ENCODE data around the gene HRAS.

The HRAS gene

DNA sequence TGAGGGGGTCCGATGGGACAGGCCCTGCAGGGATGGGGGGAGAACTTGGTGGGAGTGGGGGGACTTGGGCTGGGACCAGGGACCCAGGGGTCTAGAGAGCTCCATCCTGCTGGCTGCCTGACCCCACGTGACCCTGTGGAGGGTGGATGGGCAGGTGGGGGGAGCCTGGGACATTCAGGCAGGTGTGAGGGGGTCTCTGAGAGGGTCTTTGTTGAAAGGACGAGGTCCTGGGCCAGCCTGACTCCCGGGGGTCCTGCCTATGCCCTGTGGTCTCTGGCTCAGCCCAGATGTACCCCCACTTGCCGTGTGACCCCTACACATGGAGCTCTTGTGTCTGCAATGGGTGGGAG, 9.4 kb upstream of the HRAS start:
- no peaks in the 10 kb centered on the region for H3K9me3 Mint-ChIP-seq
- peaks cover 6% of the 10 kb centered on the region for H3K27me3 Mint-ChIP-seq (ENCODE audit: low read depth, poor library complexity)
- peaks cover 5% of the 10 kb centered on the region for H3K36me3 Mint-ChIP-seq (ENCODE audit: low read depth)
- peaks cover 7% of the 10 kb centered on the region for H3K4me1 Mint-ChIP-seq
- no peak for DNase-seq
- no peak overlapping the region for H3K27ac Mint-ChIP-seq
- TF ChIP-seq, protein P1, sequence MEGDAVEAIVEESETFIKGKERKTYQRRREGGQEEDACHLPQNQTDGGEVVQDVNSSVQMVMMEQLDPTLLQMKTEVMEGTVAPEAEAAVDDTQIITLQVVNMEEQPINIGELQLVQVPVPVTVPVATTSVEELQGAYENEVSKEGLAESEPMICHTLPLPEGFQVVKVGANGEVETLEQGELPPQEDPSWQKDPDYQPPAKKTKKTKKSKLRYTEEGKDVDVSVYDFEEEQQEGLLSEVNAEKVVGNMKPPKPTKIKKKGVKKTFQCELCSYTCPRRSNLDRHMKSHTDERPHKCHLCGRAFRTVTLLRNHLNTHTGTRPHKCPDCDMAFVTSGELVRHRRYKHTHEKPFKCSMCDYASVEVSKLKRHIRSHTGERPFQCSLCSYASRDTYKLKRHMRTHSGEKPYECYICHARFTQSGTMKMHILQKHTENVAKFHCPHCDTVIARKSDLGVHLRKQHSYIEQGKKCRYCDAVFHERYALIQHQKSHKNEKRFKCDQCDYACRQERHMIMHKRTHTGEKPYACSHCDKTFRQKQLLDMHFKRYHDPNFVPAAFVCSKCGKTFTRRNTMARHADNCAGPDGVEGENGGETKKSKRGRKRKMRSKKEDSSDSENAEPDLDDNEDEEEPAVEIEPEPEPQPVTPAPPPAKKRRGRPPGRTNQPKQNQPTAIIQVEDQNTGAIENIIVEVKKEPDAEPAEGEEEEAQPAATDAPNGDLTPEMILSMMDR (IDR thresholded peaks at IDR 0.05): no peak
- no peak overlapping the region for H3K4me3 Mint-ChIP-seq

DNA sequence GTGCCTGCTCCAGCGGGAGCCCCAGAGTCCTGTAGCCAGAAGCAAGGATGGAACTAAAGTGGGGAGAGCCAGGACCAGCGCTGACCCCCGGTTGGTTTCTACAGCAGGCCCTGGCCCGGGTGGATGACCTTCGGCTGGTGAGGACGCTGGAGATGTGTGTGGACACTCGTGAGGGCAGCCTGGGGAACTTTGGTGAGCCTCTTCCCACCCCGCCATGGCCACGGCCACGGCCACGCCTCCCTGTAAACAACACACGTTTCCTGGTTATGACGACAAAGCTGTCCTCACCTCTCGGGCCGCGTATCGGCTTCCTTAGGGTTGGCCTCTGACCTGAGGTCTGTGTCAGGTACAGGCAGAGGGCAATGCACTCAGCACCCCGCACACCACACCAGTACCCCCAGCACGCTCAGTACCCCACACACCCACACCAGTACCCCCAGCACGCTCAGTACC, 6.1 kb upstream of the HRAS start:
- peaks cover 26% of the 10 kb centered on the region for H3K4me1 Mint-ChIP-seq
- TF ChIP-seq, protein P1 (IDR thresholded peaks at IDR 0.05): no peak
- DNase-seq: peak; percentile 5

DNA sequence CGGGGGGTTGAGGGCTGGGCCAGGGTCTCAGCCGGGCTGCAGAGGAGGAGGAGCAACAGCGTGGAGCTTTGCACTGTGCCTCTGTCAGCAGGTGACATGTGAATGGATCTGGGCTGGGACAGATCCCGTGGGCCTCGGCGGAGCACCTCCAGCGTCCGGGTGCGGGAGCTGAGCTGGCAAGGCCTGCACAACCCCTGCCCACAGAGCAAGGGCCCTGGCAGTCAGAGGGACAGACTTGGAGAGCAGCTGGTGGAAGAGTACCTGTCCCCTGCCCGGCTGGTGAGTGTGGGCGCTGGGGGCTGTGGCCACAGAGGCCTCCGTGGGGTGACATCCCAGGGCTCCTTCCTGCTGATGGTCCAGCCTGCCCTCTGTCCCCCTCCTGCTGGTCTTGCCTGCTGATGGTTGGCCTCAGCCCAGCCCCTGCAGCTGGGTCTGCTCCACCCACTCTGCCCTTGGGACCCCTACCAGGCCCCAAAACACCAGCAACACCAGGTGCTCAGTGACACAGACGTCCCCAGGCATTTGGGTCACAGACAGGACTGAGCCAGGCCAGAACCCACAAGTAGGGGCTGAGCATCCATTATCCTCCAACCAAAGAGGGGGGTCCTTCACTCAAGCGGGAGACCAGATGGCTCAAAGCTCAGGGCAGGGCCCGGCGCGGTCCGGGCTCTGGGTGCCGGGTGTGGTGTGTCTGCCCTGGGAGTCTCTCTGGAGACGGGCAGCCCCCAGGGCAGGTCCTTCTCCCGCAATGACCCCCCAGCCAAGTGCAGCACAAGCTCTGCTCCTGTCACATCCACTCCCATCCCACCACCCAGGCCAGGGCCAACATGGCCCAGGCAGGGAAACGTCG, 5.4 kb upstream of the HRAS start:
- TF ChIP-seq, protein P1 (IDR thresholded peaks at IDR 0.05): no peak
- Mint-ChIP-seq H3K4me1 (peaks cover 26% of the 10 kb centered on the region), H3K27ac (no peak overlapping the region), H3K4me3 (no peak overlapping the region), H3K9me3 (no peaks in the 10 kb centered on the region), H3K27me3 (ENCODE audit: low read depth, poor library complexity) (peaks cover 30% of the 10 kb centered on the region), H3K36me3 (ENCODE audit: low read depth) (peaks cover 5% of the 10 kb centered on the region)
- peak; percentile 8 for DNase-seq

More for the DNA sequence above, 6.1 kb upstream of the HRAS start:
- peaks cover 26% of the 10 kb centered on the region for H3K27me3 Mint-ChIP-seq (ENCODE audit: low read depth, poor library complexity)
- H3K27ac Mint-ChIP-seq: no peak overlapping the region
- H3K4me3 Mint-ChIP-seq: no peak overlapping the region
- no peaks in the 10 kb centered on the region for H3K9me3 Mint-ChIP-seq
- H3K36me3 Mint-ChIP-seq (ENCODE audit: low read depth): peaks cover 5% of the 10 kb centered on the region

DNA sequence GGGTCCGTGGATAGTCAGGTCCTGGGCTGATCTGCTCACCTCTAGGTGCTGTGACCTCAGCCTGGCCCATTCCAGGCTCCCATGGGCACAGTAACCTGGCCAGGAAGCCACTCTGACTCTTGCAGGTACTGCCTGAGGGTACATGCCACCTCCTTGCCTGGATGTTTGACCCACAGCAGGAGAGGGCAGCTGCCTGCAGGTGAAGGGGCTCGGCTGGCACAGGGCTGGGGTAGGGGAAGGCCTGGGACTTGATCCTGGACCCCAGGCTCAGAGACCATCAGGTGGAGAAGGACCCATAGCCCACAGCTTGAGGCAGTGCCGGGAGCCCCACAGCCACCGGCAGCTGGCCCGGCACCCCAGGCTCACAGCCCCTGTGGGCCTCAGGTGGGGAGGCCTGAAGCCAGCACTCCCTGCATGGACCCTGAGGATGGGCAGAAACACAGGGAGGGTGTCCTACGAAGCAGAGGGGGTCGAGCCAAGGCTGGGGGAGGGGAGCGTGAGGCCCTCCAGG, 4.7 kb upstream of the HRAS start:
- peaks cover 5% of the 10 kb centered on the region for H3K36me3 Mint-ChIP-seq (ENCODE audit: low read depth)
- peaks cover 26% of the 10 kb centered on the region for H3K4me1 Mint-ChIP-seq
- no peaks in the 10 kb centered on the region for H3K9me3 Mint-ChIP-seq
- peaks cover 27% of the 10 kb centered on the region for H3K27me3 Mint-ChIP-seq (ENCODE audit: low read depth, poor library complexity)
- H3K4me3 Mint-ChIP-seq: no peak overlapping the region
- TF ChIP-seq, protein P1 (IDR thresholded peaks at IDR 0.05): no peak
- no peak overlapping the region for H3K27ac Mint-ChIP-seq
- DNase-seq: no peak

DNA sequence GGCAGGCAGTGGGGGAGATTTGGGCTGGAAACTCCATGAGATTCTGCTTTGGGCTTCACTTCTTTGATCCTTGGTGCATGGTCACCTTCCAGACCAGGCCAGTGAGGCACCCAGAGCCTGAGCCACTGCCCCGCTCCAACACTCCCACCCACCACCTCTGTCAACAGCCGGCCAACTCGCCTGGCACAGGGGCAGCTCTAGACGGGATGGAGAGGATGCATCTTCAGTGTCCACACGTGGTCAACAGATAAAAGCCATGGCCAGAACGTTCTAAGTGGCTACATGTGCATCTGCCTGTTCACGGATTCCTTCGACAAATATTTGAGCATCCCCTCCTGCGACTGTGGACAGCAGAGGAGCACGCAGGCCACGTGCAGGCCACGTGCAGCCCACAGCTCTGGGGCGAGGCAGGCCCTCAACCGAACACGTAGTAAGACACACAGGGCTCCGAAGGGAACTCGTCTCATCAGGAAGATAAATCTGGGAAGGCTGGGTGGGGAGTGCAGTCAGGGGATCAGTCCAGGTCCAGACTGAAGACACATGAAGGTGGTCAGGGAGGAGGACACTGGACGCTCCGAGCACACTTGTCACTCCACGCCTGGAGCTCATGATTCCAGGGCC, 3.2 kb upstream of the HRAS start:
- Mint-ChIP-seq H3K4me1 (peaks cover 26% of the 10 kb centered on the region), H3K9me3 (no peaks in the 10 kb centered on the region), H3K27ac (no peak overlapping the region), H3K4me3 (peak overlapping the region; percentile 32), H3K27me3 (ENCODE audit: low read depth, poor library complexity) (peaks cover 27% of the 10 kb centered on the region), H3K36me3 (ENCODE audit: low read depth) (peaks cover 5% of the 10 kb centered on the region)
- TF ChIP-seq, protein P1 (IDR thresholded peaks at IDR 0.05): no peak
- DNase-seq: peak; percentile 3

Data from nephron progenitor cell (in vitro differentiated cells).